ENCODE measurements around the gene GPX2. TPM values are rescaled to one million over a fixed set of nuclear protein-coding genes. Genes with fewer than 3 reads are reported as not detected.

GPX2 gene
- not detected for total RNA-seq

GRCh38 chr14:64942531-64943111, at the start of gene GPX2:
Gene GPX2 (minus strand): TSS chr14:64942745. CDS start chr14:64942726, 19 bp downstream.
- H3K4me3 Mint-ChIP-seq, result no peak within 1 kb of the TSS
- H3K27ac Mint-ChIP-seq, result peak within 1 kb of the TSS; percentile 50
- DNase-seq, result no peak
- H3K9me3 Mint-ChIP-seq, result no peaks in the 10 kb centered on the region
- H3K36me3 Mint-ChIP-seq, result peaks cover 20% of the 10 kb centered on the region
- H3K4me1 Mint-ChIP-seq, result peaks cover 44% of the 10 kb centered on the region
- H3K27me3 Mint-ChIP-seq, result no peaks in the 10 kb centered on the region

GRCh38 chr14:64990939-64991338, 48.4 kb upstream of the GPX2 start:
- H3K27ac Mint-ChIP-seq, result no peak overlapping the region
- no peaks in the 10 kb centered on the region for H3K9me3 Mint-ChIP-seq
- H3K36me3 Mint-ChIP-seq, result peaks cover 21% of the 10 kb centered on the region
- H3K4me3 Mint-ChIP-seq, result no peak overlapping the region
- peaks cover 35% of the 10 kb centered on the region for H3K4me1 Mint-ChIP-seq
- H3K27me3 Mint-ChIP-seq, result no peaks in the 10 kb centered on the region
- no peak for DNase-seq

- no peak overlapping the region for H3K4me3 Mint-ChIP-seq
- no peaks in the 10 kb centered on the region for H3K27me3 Mint-ChIP-seq
- peaks cover 36% of the 10 kb centered on the region for H3K4me1 Mint-ChIP-seq
- no peak overlapping the region for H3K27ac Mint-ChIP-seq
- H3K9me3 Mint-ChIP-seq, result no peaks in the 10 kb centered on the region
- DNase-seq, result no peak
- H3K36me3 Mint-ChIP-seq, result peaks cover 21% of the 10 kb centered on the region
Measured at GRCh38 chr14:64990296-64990695, 47.8 kb upstream of the GPX2 start.

GRCh38 chr14:64987438-64987767, 44.9 kb upstream of the GPX2 start:
- Mint-ChIP-seq H3K4me1 (peaks cover 36% of the 10 kb centered on the region), H3K36me3 (peaks cover 21% of the 10 kb centered on the region), H3K9me3 (no peaks in the 10 kb centered on the region), H3K4me3 (peak overlapping the region; percentile 90), H3K27ac (peak overlapping the region; percentile 95), H3K27me3 (no peaks in the 10 kb centered on the region)
- no peak for DNase-seq

- Mint-ChIP-seq H3K4me1 (peaks cover 34% of the 10 kb centered on the region), H3K4me3 (peak within 1 kb of the TSS; percentile 90), H3K36me3 (peaks cover 19% of the 10 kb centered on the region), H3K27me3 (no peaks in the 10 kb centered on the region), H3K9me3 (no peaks in the 10 kb centered on the region), H3K27ac (peak within 1 kb of the TSS; percentile 95)
- DNase-seq, result peak; percentile 93
Measured at GRCh38 chr14:64986648-64987437, 44.3 kb upstream of the GPX2 start, which contains the start of gene FNTB. Gene FNTB (plus strand): TSS chr14:64986895. CDS start chr14:64986954, 59 bp downstream.

- no peaks in the 10 kb centered on the region for H3K27me3 Mint-ChIP-seq
- no peak overlapping the region for H3K27ac Mint-ChIP-seq
- peak overlapping the region; percentile 61 for H3K4me3 Mint-ChIP-seq
- DNase-seq, result no peak
- peaks cover 4% of the 10 kb centered on the region for H3K36me3 Mint-ChIP-seq
- H3K4me1 Mint-ChIP-seq, result peaks cover 16% of the 10 kb centered on the region
- H3K9me3 Mint-ChIP-seq, result no peaks in the 10 kb centered on the region
Measured at GRCh38 chr14:64983439-64984310, 41.1 kb upstream of the GPX2 start.

GRCh38 chr14:64979336-64980074, 37.0 kb upstream of the GPX2 start:
- Mint-ChIP-seq H3K4me1 (peaks cover 5% of the 10 kb centered on the region), H3K27me3 (no peaks in the 10 kb centered on the region), H3K4me3 (no peak overlapping the region), H3K36me3 (no peaks in the 10 kb centered on the region), H3K27ac (no peak overlapping the region), H3K9me3 (no peaks in the 10 kb centered on the region)
- DNase-seq, result no peak

- Mint-ChIP-seq H3K9me3 (no peaks in the 10 kb centered on the region), H3K27ac (no peak overlapping the region), H3K36me3 (no peaks in the 10 kb centered on the region), H3K4me3 (no peak overlapping the region), H3K27me3 (no peaks in the 10 kb centered on the region), H3K4me1 (peaks cover 5% of the 10 kb centered on the region)
- no peak for DNase-seq
Measured at GRCh38 chr14:64974563-64974962, 32.0 kb upstream of the GPX2 start.

- Mint-ChIP-seq H3K4me1 (peaks cover 5% of the 10 kb centered on the region), H3K9me3 (no peaks in the 10 kb centered on the region), H3K36me3 (no peaks in the 10 kb centered on the region), H3K27me3 (no peaks in the 10 kb centered on the region), H3K4me3 (no peak overlapping the region), H3K27ac (no peak overlapping the region)
- DNase-seq, result no peak
Measured at GRCh38 chr14:64973826-64974225, 31.3 kb upstream of the GPX2 start.

- Mint-ChIP-seq H3K4me3 (peak overlapping the region; percentile 82), H3K27ac (no peak overlapping the region), H3K9me3 (no peaks in the 10 kb centered on the region), H3K4me1 (peaks cover 5% of the 10 kb centered on the region), H3K27me3 (no peaks in the 10 kb centered on the region), H3K36me3 (no peaks in the 10 kb centered on the region)
- no peak for DNase-seq
Measured at GRCh38 chr14:64973026-64973442, 30.5 kb upstream of the GPX2 start.

- Mint-ChIP-seq H3K27ac (peak within 1 kb of the TSS; percentile 68), H3K27me3 (no peaks in the 10 kb centered on the region), H3K9me3 (no peaks in the 10 kb centered on the region), H3K36me3 (no peaks in the 10 kb centered on the region), H3K4me1 (peaks cover 10% of the 10 kb centered on the region), H3K4me3 (peak within 1 kb of the TSS; percentile 82)
- DNase-seq, result peak; percentile 61
Measured at GRCh38 chr14:64971943-64972791, 29.6 kb upstream of the GPX2 start, which contains the start of gene RAB15. Gene RAB15 (minus strand): TSS chr14:64972336. CDS start chr14:64972076, 260 bp downstream.

- H3K9me3 Mint-ChIP-seq, result no peaks in the 10 kb centered on the region
- H3K36me3 Mint-ChIP-seq, result no peaks in the 10 kb centered on the region
- peaks cover 10% of the 10 kb centered on the region for H3K4me1 Mint-ChIP-seq
- no peak for DNase-seq
- peak overlapping the region; percentile 69 for H3K4me3 Mint-ChIP-seq
- no peaks in the 10 kb centered on the region for H3K27me3 Mint-ChIP-seq
- no peak overlapping the region for H3K27ac Mint-ChIP-seq
Measured at GRCh38 chr14:64971491-64971942, 29.0 kb upstream of the GPX2 start.

GRCh38 chr14:64970776-64971477, 28.4 kb upstream of the GPX2 start:
- Mint-ChIP-seq H3K4me3 (peak overlapping the region; percentile 69), H3K36me3 (no peaks in the 10 kb centered on the region), H3K4me1 (peaks cover 10% of the 10 kb centered on the region), H3K27ac (no peak overlapping the region), H3K9me3 (no peaks in the 10 kb centered on the region), H3K27me3 (no peaks in the 10 kb centered on the region)
- DNase-seq, result no peak

Data from activated naive CD8-positive, alpha-beta T cell treated with anti-CD3 and anti-CD28 coated beads for 36 hours (primary cell).